SH-SY5Y (cell line): ENCODE data around the gene ZDHHC4.

Source experiments
- GATA2 ChIP-seq: IDR thresholded peaks from 2 replicates; pipeline ENCODE4 v1.6.1; 2011; ENCODE audit warnings: mild to moderate bottlenecking, low read depth, low read length
- GATA3 ChIP-seq: IDR thresholded peaks from 2 replicates; pipeline ENCODE4 v1.6.1; 2011; ENCODE audit warnings: low read depth, mild to moderate bottlenecking, low read length, moderate library complexity

DNA sequence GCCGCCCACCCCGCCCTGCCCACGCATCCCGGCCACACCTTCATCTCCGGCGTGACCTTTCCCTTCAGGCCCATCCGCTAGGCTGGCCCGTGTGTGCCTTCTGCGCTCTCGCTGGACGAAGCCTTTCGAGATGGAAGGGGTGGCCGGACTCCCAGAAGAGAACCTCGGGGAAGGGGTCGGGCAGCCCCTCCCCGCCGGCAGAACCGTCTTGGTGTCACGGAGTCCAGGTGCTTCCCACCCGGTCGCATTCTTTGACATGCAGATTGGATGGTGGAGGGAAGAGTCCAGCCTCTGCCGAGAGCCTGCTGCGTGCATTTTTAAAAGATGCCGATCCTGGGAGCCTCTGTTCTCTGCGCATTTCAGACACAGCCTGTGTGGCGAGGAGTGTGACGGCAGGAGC, 30.8 kb downstream of the ZDHHC4 start:
- TF ChIP-seq GATA3 = no peak
- no peak for TF ChIP-seq GATA2
